A549 (cell line): ENCODE data around the gene FAM193A. TPM values are rescaled to one million over a fixed set of nuclear protein-coding genes. Genes with fewer than 3 reads are reported as not detected.

Experiments
- ATAC-seq, 2 experiments: fragments of 200-7000 bp in 1 of 2; fragments of >200 bp in 1 of 2; cut with Nextera tagmentation in 1 of 2; cut with Tn5 transposase in 1 of 2; 3 replicates each; pipeline versions ENCODE4 v1.8.0 to v1.9.1; 2018 to 2020; ENCODE audit warnings: mild to moderate bottlenecking in 1 of 2, moderate library complexity in 1 of 2
- CTCF ChIA-PET: fragments of 300-600 bp; sonication (Branson Sonifier 250); formaldehyde crosslinking; extraction: SDS; loops from one replicate; lab custom pipeline; 2021; ENCODE audit warnings: antibody characterized with exemption, inconsistent platforms; lab: Yijun Ruan, JAX
- POLR2A ChIA-PET: fragments of 350-600 bp; formaldehyde crosslinking; extraction: SDS; loops from one replicate; lab custom pipeline; 2021; ENCODE audit warnings: antibody characterized with exemption, inconsistent platforms; lab: Yijun Ruan, JAX
- DNase-seq, 2 experiments: peaks; one replicate each; pipeline versions ENCODE4 v3.0.0 to v3.0.0-alpha.2; 2011 to 2016; ENCODE audit warnings: low read depth in 1 of 2, low spot score in 1 of 2
- FAIRE-seq: peaks from 2 replicates; lab custom pipeline; 2011; peaks lifted over from hg19 to GRCh38; lab: Jason Lieb, UNC
- H3K27ac ChIP-seq, 2 experiments: fragments of >200 bp; sonication (Bioruptor Twin); formaldehyde crosslinking; 3 replicates each; pipeline ENCODE4 v1.5.1; 2016 to 2017
- H3K4me1 ChIP-seq: fragments of >200 bp; sonication (Bioruptor Twin); formaldehyde crosslinking; 3 replicates; pipeline ENCODE4 v1.6.1; 2016
- H3K4me2 ChIP-seq: fragments of >200 bp; sonication (Bioruptor Twin); formaldehyde crosslinking; 3 replicates; pipeline ENCODE4 v1.6.1; 2016
- H3K4me3 ChIP-seq: fragments of >200 bp; sonication (Bioruptor Twin); formaldehyde crosslinking; 3 replicates; pipeline ENCODE4 v1.5.1; 2016
- H3K9me3 ChIP-seq: fragments of >200 bp; sonication (Bioruptor Twin); formaldehyde crosslinking; 3 replicates; pipeline ENCODE4 v1.6.1; 2016
- BCL3 ChIP-seq: fragments of >200 bp; sonication (Bioruptor Twin); formaldehyde crosslinking; IDR thresholded peaks from 3 replicates; pipeline ENCODE4 v1.6.1; 2016
- BHLHE40 ChIP-seq: IDR thresholded peaks from 2 replicates; pipeline ENCODE4 v1.6.1; 2012; ENCODE audit warnings: low read depth, low read length, inconsistent platforms
- CBX2 ChIP-seq: fragments of 200-600 bp; sonication (generic); IDR thresholded peaks from 2 replicates; pipeline ENCODE4 v1.6.1; 2016; ENCODE audit warnings: low read depth, mild to moderate bottlenecking, borderline replicate concordance
- CHD2 ChIP-seq: fragments of 150-350 bp; IDR thresholded peaks from 2 replicates; pipeline ENCODE4 v1.6.1; 2014; ENCODE audit warnings: low read length; ENCODE audit not compliant: partially characterized antibody
- CHD4 ChIP-seq: fragments of 200-600 bp; sonication (generic); IDR thresholded peaks from 2 replicates; pipeline ENCODE4 v1.6.1; 2016; ENCODE audit warnings: antibody characterized with exemption, mild to moderate bottlenecking, borderline replicate concordance
- EHF ChIP-seq: fragments of 250-450 bp; sonication (Bioruptor Pico); IDR thresholded peaks from 2 replicates; pipeline ENCODE4 v1.5.0; 2020; ENCODE audit warnings: mild to moderate bottlenecking
- EHMT2 ChIP-seq: fragments of 200-600 bp; sonication (generic); IDR thresholded peaks from 2 replicates; pipeline ENCODE4 v1.6.1; 2016; ENCODE audit warnings: antibody characterized with exemption, low read depth, mild to moderate bottlenecking, moderate library complexity
- ESRRA ChIP-seq: fragments of 150-350 bp; IDR thresholded peaks from 2 replicates; pipeline ENCODE4 v1.6.1; 2014; ENCODE audit warnings: mild to moderate bottlenecking, low read length, borderline replicate concordance
- HOXB5 ChIP-seq: fragments of 250-450 bp; sonication (Bioruptor Pico); IDR thresholded peaks from 2 replicates; pipeline ENCODE4 v1.5.0; 2020; ENCODE audit warnings: mild to moderate bottlenecking, moderate library complexity
- JUN ChIP-seq, 2 experiments: fragments of >200 bp; sonication (Bioruptor Twin); formaldehyde crosslinking; IDR thresholded peaks; 2 replicates in 1 of 2; 3 replicates in 1 of 2; pipeline ENCODE4 v1.6.1; 2016 to 2017
- JUNB ChIP-seq: fragments of >200 bp; sonication (Bioruptor Twin); formaldehyde crosslinking; IDR thresholded peaks from 2 replicates; pipeline ENCODE4 v1.6.1; 2016
- KDM5A ChIP-seq: fragments of 200-600 bp; sonication (generic); IDR thresholded peaks from 2 replicates; pipeline ENCODE4 v1.6.1; 2016; ENCODE audit warnings: antibody characterized with exemption, mild to moderate bottlenecking
- MAX ChIP-seq: IDR thresholded peaks from 2 replicates; pipeline ENCODE4 v1.6.1; 2012
- PBX3 ChIP-seq: IDR thresholded peaks from 2 replicates; pipeline ENCODE4 v1.6.1; 2012
- SMC3 ChIP-seq: fragments of >200 bp; sonication (Bioruptor Twin); formaldehyde crosslinking; IDR thresholded peaks from 3 replicates; pipeline ENCODE4 v1.6.1; 2018; ENCODE audit warnings: inconsistent platforms
- TP53 ChIP-seq: fragments of 250-450 bp; sonication (Bioruptor Pico); IDR thresholded peaks from 2 replicates; pipeline ENCODE4 v1.5.0; 2021; ENCODE audit warnings: mild to moderate bottlenecking, moderate library complexity
- ZNF302 ChIP-seq: fragments of 250-450 bp; sonication (Bioruptor Pico); IDR thresholded peaks from 2 replicates; pipeline ENCODE4 v1.9.0; 2021; ENCODE audit warnings: inconsistent platforms, mild to moderate bottlenecking, moderate library complexity
- ZSCAN20 ChIP-seq: fragments of 250-450 bp; sonication (Bioruptor Pico); IDR thresholded peaks from 2 replicates; pipeline ENCODE4 v1.8.0; 2022; ENCODE audit warnings: mild to moderate bottlenecking, moderate library complexity
- WGBS: methylation state at CpG from one replicate; pipeline ENCODE4 v1.1.6; 2017; ENCODE audit errors: missing lambda C conversion rate; 5-methylcytosine and 5-hydroxymethylcytosine counted together
- polyA plus RNA-seq, 4 experiments: library from polyadenylated mRNA; depleted of rRNA in 3 of 4; stranded (reverse); fragments of >200 nt; fragmentation: RNase III in 1 of 4; extraction: RNeasy Plus Mini Kit Qiagen cat#74134 plus additional on column Dnase treatment in 1 of 4; gene quantifications; 2 replicates in 3 of 4; 3 replicates in 1 of 4; pipeline ENCODE4 v1.2.3, GENCODE V29; 2011 to 2017
- TF ChIP-seq, protein P1 (sequence below): IDR thresholded peaks from 2 replicates; pipeline ENCODE4 v1.6.1; 2012; ENCODE audit warnings: low read depth, borderline replicate concordance
- TF ChIP-seq, protein P2 (sequence below): fragments of 200-600 bp; sonication (generic); IDR thresholded peaks from 2 replicates; pipeline ENCODE4 v1.6.1; 2016; ENCODE audit warnings: antibody characterized with exemption, mild to moderate bottlenecking, moderate library complexity
- TF ChIP-seq, protein P3 (sequence below): fragments of 250-450 bp; sonication (Bioruptor Pico); IDR thresholded peaks from 2 replicates; pipeline ENCODE4 v1.5.0; 2020; ENCODE audit warnings: low read depth, mild to moderate bottlenecking, moderate library complexity
- TF ChIP-seq, protein P4 (sequence below): fragments of 250-450 bp; sonication (Bioruptor Pico); IDR thresholded peaks from 2 replicates; pipeline ENCODE4 v1.5.0; 2021; ENCODE audit warnings: mild to moderate bottlenecking, moderate library complexity, borderline replicate concordance

FAM193A gene
- polyA plus RNA-seq, 2 of the 4 experiments (the other 2 are of a cell fraction): 4.5 to 6.7 TPM

DNA sequence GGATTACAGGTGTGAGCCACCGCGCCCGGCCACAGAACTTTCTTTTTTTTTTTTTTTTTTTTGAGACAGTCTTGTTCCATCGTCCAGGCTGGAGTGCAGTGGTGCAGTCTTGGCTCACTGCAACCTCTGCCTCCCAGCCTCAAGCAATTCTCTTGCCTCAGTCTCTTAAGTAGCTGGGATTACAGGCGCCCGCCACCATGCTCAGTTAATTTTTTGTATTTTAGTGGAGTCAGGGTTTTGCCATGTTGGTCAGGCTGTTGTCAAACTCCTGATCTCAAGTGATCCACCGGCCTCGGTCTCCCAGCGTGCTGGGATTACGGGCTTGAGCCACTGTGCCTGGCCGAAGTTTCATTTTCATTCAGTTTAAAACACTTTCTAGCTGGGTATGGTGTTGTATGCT is 16.4 kb downstream of the FAM193A start (continued):
- TF ChIP-seq MAX (no peak), BHLHE40 (no peak), SMC3 (no peak)

DNA sequence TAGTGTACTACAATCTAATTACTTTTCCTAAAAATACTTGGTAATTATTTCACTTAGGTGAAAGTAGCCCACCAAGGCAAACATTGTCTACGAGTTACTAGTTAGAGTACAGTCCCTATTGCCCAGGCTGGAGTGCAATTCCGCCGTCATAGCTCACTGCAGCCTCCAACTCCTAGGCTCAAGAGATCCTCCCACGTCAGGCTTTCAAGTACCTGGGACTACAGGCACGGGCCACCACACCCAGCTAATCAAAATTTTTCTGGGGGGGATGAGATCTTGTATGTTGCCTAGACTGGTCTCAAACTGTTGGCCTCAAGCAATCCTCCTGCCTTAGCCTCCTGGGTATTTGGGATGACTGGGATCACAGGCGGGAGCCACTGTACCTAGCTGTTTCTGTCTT is 21.9 kb downstream of the FAM193A start:
- no peak overlapping the region for H3K4me2 ChIP-seq
- no peak overlapping the region for H3K27ac ChIP-seq
- H3K9me3 ChIP-seq: no peaks in the 10 kb centered on the region
- ChIA-PET CTCF (interaction anchor here (1.7 kb wide), 1 partner anchor 16 kb away, joined by 7 read pairs; no protein-coding TSS in a partner anchor), POLR2A (no interaction called here)
- WGBS: 96% methylated on average over 6 of the region's 6 CpGs
- H3K4me1 ChIP-seq: no peaks in the 10 kb centered on the region
- H3K4me3 ChIP-seq: no peak overlapping the region
- no peak for DNase-seq
- FAIRE-seq: no peak
- no peak for ATAC-seq
- TF ChIP-seq TP53 (no peak), PBX3 (no peak), EHF (CRISPR knock-in tag) (no peak), BCL3 (no peak), JUN (IDR thresholded peaks at IDR 0.05) (no peak), CHD2 (no peak), ZSCAN20 (CRISPR knock-in tag) (no peak), CBX2 (no peak), CHD4 (no peak), ZNF302 (CRISPR knock-in tag) (no peak), KDM5A (no peak), ESRRA (no peak), EHMT2 (no peak), JUNB (no peak), HOXB5 (no peak)
- TF ChIP-seq, protein P1, sequence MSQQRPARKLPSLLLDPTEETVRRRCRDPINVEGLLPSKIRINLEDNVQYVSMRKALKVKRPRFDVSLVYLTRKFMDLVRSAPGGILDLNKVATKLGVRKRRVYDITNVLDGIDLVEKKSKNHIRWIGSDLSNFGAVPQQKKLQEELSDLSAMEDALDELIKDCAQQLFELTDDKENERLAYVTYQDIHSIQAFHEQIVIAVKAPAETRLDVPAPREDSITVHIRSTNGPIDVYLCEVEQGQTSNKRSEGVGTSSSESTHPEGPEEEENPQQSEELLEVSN: no peak
- TF ChIP-seq, protein P2, sequence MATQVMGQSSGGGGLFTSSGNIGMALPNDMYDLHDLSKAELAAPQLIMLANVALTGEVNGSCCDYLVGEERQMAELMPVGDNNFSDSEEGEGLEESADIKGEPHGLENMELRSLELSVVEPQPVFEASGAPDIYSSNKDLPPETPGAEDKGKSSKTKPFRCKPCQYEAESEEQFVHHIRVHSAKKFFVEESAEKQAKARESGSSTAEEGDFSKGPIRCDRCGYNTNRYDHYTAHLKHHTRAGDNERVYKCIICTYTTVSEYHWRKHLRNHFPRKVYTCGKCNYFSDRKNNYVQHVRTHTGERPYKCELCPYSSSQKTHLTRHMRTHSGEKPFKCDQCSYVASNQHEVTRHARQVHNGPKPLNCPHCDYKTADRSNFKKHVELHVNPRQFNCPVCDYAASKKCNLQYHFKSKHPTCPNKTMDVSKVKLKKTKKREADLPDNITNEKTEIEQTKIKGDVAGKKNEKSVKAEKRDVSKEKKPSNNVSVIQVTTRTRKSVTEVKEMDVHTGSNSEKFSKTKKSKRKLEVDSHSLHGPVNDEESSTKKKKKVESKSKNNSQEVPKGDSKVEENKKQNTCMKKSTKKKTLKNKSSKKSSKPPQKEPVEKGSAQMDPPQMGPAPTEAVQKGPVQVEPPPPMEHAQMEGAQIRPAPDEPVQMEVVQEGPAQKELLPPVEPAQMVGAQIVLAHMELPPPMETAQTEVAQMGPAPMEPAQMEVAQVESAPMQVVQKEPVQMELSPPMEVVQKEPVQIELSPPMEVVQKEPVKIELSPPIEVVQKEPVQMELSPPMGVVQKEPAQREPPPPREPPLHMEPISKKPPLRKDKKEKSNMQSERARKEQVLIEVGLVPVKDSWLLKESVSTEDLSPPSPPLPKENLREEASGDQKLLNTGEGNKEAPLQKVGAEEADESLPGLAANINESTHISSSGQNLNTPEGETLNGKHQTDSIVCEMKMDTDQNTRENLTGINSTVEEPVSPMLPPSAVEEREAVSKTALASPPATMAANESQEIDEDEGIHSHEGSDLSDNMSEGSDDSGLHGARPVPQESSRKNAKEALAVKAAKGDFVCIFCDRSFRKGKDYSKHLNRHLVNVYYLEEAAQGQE: no peak
- TF ChIP-seq, protein P3, sequence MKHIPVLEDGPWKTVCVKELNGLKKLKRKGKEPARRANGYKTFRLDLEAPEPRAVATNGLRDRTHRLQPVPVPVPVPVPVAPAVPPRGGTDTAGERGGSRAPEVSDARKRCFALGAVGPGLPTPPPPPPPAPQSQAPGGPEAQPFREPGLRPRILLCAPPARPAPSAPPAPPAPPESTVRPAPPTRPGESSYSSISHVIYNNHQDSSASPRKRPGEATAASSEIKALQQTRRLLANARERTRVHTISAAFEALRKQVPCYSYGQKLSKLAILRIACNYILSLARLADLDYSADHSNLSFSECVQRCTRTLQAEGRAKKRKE (CRISPR knock-in tag): no peak
- TF ChIP-seq, protein P4, sequence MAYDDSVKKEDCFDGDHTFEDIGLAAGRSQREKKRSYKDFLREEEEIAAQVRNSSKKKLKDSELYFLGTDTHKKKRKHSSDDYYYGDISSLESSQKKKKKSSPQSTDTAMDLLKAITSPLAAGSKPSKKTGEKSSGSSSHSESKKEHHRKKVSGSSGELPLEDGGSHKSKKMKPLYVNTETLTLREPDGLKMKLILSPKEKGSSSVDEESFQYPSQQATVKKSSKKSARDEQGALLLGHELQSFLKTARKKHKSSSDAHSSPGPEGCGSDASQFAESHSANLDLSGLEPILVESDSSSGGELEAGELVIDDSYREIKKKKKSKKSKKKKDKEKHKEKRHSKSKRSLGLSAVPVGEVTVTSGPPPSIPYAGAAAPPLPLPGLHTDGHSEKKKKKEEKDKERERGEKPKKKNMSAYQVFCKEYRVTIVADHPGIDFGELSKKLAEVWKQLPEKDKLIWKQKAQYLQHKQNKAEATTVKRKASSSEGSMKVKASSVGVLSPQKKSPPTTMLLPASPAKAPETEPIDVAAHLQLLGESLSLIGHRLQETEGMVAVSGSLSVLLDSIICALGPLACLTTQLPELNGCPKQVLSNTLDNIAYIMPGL (CRISPR knock-in tag): no peak
